Heart left ventricle (tissue), 16 donors: ENCODE measurements around the gene SCAANT1. TPM values are rescaled to one million over a fixed set of nuclear protein-coding genes. Genes with fewer than 3 reads are reported as not detected.

Source experiments
- ATAC-seq, 4 donors: fragments of 200-7000 bp; cut with Tn5 transposase; one replicate each; pipeline ENCODE4 v1.9.1; 2020 to 2022; ENCODE audit warnings: moderate library complexity in 4 of 4, mild to moderate bottlenecking in 3 of 4, moderate number of reproducible peaks in 1 of 4
- DNase-seq, 5 donors: peaks; one replicate each; pipeline ENCODE4 v3.0.0-alpha.2; 2020
- H3K27ac ChIP-seq, 12 donors: fragments of 200-600 bp; sonication (generic) in 4 of 12; one replicate each; pipeline versions ENCODE4 v1.5.0 to v1.8.0; 2016 to 2022; ENCODE audit warnings: mild to moderate bottlenecking in 2 of 12
- H3K27me3 ChIP-seq, 9 donors: fragments of 200-600 bp; sonication (generic) in 2 of 9; one replicate each; pipeline versions ENCODE4 v1.5.1 to v1.8.0; 2016 to 2022; ENCODE audit warnings: mild to moderate bottlenecking in 3 of 9
- H3K36me3 ChIP-seq, 9 donors: fragments of 200-600 bp; sonication (generic) in 2 of 9; one replicate each; pipeline versions ENCODE4 v1.5.0 to v1.8.0; 2018 to 2022; ENCODE audit warnings: mild to moderate bottlenecking in 2 of 9
- H3K4me1 ChIP-seq, 12 donors: fragments of 200-600 bp; sonication (generic) in 4 of 12; one replicate each; pipeline versions ENCODE4 v1.5.0 to v1.8.0; 2016 to 2022; ENCODE audit warnings: mild to moderate bottlenecking in 3 of 12
- H3K4me3 ChIP-seq, 12 donors: fragments of 200-600 bp; sonication (generic) in 4 of 12; one replicate each; pipeline versions ENCODE4 v1.5.0 to v1.8.0; 2017 to 2022; ENCODE audit warnings: mild to moderate bottlenecking in 9 of 12, moderate library complexity in 4 of 12
- H3K9me3 ChIP-seq, 12 donors: fragments of 200-600 bp; sonication (generic) in 4 of 12; one replicate each; pipeline versions ENCODE4 v1.5.0 to v1.8.0; 2016 to 2022; ENCODE audit warnings: mild to moderate bottlenecking in 1 of 12
- POLR2A ChIP-seq, 2 donors: fragments of 450-650 bp; IDR thresholded peaks; one replicate each; pipeline ENCODE4 v1.6.1; 2017; ENCODE audit warnings: antibody characterized with exemption in 2 of 2, mild to moderate bottlenecking in 2 of 2, moderate library complexity in 2 of 2
- WGBS, 4 donors: extraction: QIAGEN DNeasy Blood & Tissue Kit in 2 of 4; methylation state at CpG; one replicate each; pipeline versions ENCODE4 v1.1.5 to v1.1.7; 2013 to 2018; 5-methylcytosine and 5-hydroxymethylcytosine counted together
- intact Hi-C, 10 donors: fragments of 100-400 bp; cut with DNase I; formaldehyde crosslinking; loops; one replicate each; pipeline versions ENCODE4 v1.11.1 to v1.14.2; 2022
- polyA plus RNA-seq, 2 donors: library from polyadenylated mRNA; stranded (reverse); fragments of 200-250 nt; gene quantifications; one replicate each; pipeline ENCODE4 v1.2.3, GENCODE V29; 2013
- total RNA-seq, 9 donors: library from RNA; depleted of rRNA in 2 of 9; stranded (reverse); fragments of >200 nt in 2 of 9; fragmentation: NEBNext Ultra II Directional in 3 of 9; extraction: Animal tissue kit (Norgen Biotek cat#: 25700) in 3 of 9; gene quantifications; one replicate each; pipeline versions ENCODE4 v1.1.0 to v1.2.4, GENCODE V29; 2016 to 2023
- TF ChIP-seq, protein P1 (sequence below), 12 donors: fragments of 200-600 bp; sonication (generic) in 4 of 12; IDR thresholded peaks; one replicate each; pipeline versions ENCODE4 v1.5.0 to v1.8.0; 2018 to 2022; ENCODE audit warnings: antibody characterized with exemption in 12 of 12, mild to moderate bottlenecking in 5 of 12
- donor health status: ischemic (EF 13 %, LVEDD 7.1; RV severe dilation, severe dysfunction).
- donor health status: healthy with polysubstance abuse.
- donor health status: DM: no; HTN: yes; CAD: no.
- donor health status: DM: no; HTN: no; CAD: no.
- donor health status: ischemic (EF 25% LVEDD 6.9; RV normal size, moderate dysfunction).
- donor health status: ischemic (EF 25% LVEDD 5.7; RV mildly dilated, moderate dysfunction).
- donor health status: healthy.
- donor health status: DM: yes; HTN: yes; CAD: no.
- donor health status: ischemic (EF 35%, LVEDD 5.7; RV mildly dilated, moderate dysfunction).
- donor health status: nonischemic (EF 11% LVEDD 7.7; RV severe dilation, severe dysfunction).
- donor health status: DM: yes; HTN: yes; CAD: no.
- donor health status: PGD.
- donor health status: ischemic (EF 29% LVEDD 5.4; RV normal size, mild dysfunction).
- donor health status: nonischemic (EF 23%, LVEDD 6.1; RV moderate dilation, normal function).

Gene SCAANT1
- total and polyA plus RNA-seq, 11 donors: not detected

DNA sequence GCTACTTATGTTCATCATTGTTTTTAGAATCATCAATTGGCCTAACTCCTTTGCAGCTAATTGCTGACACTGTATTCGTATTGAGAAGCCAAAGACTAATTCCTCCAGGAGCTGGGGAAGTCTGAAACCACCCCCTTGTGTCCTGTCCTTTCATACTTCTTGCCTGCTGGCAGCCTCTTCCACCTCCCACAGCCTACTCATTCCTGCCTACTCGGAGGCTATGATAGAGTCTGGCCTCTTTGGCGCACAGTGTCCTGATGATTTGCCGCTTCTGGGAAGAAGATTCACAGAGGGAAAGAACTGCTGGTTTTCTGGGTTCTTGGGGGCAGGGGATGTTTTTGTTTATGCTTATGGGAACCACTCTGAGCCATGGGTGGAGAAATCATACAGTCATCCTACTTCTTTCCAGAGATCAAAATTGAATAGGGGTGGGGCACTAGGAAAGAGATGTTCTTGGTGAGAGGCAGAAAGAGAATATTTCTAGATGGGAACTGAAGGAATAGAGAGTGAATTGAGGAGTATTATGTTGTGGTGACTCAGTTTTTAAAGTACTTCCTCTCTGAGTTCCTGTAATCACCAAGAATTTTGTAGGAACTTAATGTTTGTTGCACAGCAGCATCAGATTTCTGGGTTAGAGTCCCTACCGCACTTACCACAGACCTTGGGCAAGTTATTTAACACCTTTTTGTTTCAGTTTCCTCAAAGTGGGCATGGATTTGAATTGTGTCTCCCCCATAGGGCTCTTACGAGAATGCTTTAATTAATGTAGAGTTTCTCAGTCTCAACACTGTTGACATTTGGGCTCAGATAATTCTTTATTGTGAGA is 22.1 kb upstream of the SCAANT1 start:
- TF ChIP-seq, protein P1, sequence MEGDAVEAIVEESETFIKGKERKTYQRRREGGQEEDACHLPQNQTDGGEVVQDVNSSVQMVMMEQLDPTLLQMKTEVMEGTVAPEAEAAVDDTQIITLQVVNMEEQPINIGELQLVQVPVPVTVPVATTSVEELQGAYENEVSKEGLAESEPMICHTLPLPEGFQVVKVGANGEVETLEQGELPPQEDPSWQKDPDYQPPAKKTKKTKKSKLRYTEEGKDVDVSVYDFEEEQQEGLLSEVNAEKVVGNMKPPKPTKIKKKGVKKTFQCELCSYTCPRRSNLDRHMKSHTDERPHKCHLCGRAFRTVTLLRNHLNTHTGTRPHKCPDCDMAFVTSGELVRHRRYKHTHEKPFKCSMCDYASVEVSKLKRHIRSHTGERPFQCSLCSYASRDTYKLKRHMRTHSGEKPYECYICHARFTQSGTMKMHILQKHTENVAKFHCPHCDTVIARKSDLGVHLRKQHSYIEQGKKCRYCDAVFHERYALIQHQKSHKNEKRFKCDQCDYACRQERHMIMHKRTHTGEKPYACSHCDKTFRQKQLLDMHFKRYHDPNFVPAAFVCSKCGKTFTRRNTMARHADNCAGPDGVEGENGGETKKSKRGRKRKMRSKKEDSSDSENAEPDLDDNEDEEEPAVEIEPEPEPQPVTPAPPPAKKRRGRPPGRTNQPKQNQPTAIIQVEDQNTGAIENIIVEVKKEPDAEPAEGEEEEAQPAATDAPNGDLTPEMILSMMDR (IDR thresholded peaks at IDR 0.05): no peak
- no peak for TF ChIP-seq POLR2A (IDR thresholded peaks at IDR 0.05)
- no peaks in the 10 kb centered on the region for H3K27me3 ChIP-seq
- H3K27ac ChIP-seq: peak overlapping the region in 1 of 12 donors; percentile 86
- 72 to 85% (median 84%) methylated on average over 6 of the region's 6 CpGs for WGBS, 4 donors
- no peak overlapping the region for H3K4me3 ChIP-seq
- no peaks in the 10 kb centered on the region for H3K9me3 ChIP-seq
- peaks cover 0 to 86% (median 34%) of the 10 kb centered on the region in 12 donors for H3K4me1 ChIP-seq
- peaks cover 0 to 5% (median 0%) of the 10 kb centered on the region in 9 donors for H3K36me3 ChIP-seq
- intact Hi-C loops: no loop called here
- peak in 3 of 4 donors; percentile 39 to 66 (median 48) for ATAC-seq
- DNase-seq: peak in 1 of 5 donors; percentile 55

DNA sequence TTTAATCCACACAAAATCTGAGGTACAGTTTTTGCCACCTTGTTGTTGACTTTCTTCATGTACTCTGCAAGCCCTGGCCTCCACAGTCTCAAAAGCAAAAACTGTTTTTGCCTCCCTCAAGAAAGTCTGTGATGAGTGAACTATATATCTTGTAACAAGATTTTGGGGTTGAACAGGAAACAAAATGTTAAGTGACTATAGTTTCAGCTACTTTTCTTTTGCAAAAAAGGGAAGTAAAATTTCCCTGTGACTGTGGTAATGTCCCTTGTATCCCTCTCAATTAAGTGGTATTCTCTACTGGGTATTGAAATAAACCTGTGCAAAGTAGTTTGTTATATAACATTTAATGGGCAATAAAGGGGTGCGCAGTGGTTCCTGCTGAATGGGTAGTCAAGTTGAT is 21.3 kb upstream of the SCAANT1 start:
- 94 to 97% (median 97%) methylated on average over 1 of the region's 1 CpG for WGBS, 4 donors
- peak overlapping the region in 4 of 12 donors; percentile 17 to 86 (median 28) for H3K27ac ChIP-seq
- no peak for ATAC-seq

DNA sequence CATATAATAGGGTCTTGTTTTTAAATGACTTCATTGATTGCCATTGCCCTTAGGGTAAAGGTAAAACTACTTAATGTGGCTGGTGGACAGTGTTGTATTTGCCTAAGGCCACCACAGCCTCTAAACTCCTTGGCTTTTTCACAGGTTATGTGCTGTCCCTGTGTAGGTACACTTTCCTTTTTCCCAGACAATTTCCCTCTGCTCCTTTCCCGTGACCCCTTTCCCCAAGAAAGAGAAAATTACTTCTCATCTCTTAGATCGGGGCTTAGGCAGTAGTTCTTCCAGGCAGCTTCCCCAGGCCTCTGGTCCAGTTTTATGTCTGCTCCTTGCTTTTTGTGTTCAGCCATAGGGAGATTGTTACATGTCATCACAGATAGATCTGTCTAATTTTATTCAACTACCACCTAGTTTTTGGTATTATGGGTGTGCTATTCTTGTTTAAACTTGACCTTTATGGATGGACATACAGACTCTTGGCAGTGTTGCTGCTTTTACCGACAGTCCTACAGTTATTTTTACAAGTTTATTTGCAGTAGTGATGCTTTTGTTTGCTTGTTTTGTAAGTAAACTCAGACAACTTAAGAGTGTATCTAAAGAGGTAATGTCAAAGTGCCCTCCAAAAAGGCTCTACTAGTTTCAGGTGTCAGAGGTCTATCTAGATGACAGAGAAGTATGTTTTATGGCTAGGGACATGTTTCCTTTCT is 20.5 kb upstream of the SCAANT1 start:
- peaks cover 0 to 84% (median 26%) of the 10 kb centered on the region in 12 donors for H3K4me1 ChIP-seq
- H3K27me3 ChIP-seq: no peaks in the 10 kb centered on the region
- H3K9me3 ChIP-seq: no peaks in the 10 kb centered on the region
- peak overlapping the region in 6 of 12 donors; percentile 11 to 86 (median 27) for H3K27ac ChIP-seq
- intact Hi-C loops: no loop called here
- peaks cover 0 to 5% (median 0%) of the 10 kb centered on the region in 9 donors for H3K36me3 ChIP-seq
- peak in 3 of 4 donors; percentile 12 to 56 (median 45) for ATAC-seq
- no peak overlapping the region for H3K4me3 ChIP-seq
- DNase-seq: no peak
- 65 to 71% (median 69%) methylated on average over 3 of the region's 3 CpGs for WGBS, 4 donors
- TF ChIP-seq POLR2A (IDR thresholded peaks at IDR 0.05): no peak
- TF ChIP-seq, protein P1 (IDR thresholded peaks at IDR 0.05): no peak

More for the DNA sequence above, 21.3 kb upstream of the SCAANT1 start:
- Histone ChIP-seq H3K9me3 (no peaks in the 10 kb centered on the region), H3K4me1 (peaks cover 0 to 84% (median 32%) of the 10 kb centered on the region in 12 donors), H3K4me3 (no peak overlapping the region), H3K36me3 (peaks cover 0 to 5% (median 0%) of the 10 kb centered on the region in 9 donors), H3K27me3 (no peaks in the 10 kb centered on the region)
- intact Hi-C loops: no loop called here
- TF ChIP-seq, protein P1 (IDR thresholded peaks at IDR 0.05): no peak
- no peak for TF ChIP-seq POLR2A (IDR thresholded peaks at IDR 0.05)
- no peak for DNase-seq

DNA sequence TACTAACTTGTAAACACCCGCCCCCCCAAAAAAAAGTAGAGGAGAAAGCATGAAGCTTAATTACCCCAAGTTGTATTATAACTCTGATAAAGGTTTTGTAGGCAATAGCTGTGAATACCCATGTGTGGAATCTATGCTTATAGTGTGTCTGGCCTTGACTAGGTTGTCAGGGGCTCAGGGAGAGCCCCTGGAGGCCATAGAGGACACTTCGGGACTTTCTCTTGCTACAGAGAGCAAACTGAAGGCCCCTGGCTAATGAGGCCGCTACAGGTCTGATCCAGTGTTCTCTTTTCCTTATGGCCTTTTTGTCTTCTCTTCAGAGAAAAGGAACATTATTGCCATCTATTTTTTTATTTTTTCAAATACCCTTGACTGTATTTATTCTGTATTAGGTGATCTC is 19.1 kb upstream of the SCAANT1 start:
- DNase-seq (no peak), ATAC-seq (no peak)
- intact Hi-C loops: no loop called here
- Histone ChIP-seq H3K4me3 (no peak overlapping the region), H3K4me1 (peaks cover 0 to 84% (median 27%) of the 10 kb centered on the region in 12 donors), H3K27ac (no peak overlapping the region), H3K9me3 (no peaks in the 10 kb centered on the region), H3K27me3 (no peaks in the 10 kb centered on the region), H3K36me3 (peaks cover 0 to 16% (median 0%) of the 10 kb centered on the region in 9 donors)
- TF ChIP-seq POLR2A (IDR thresholded peaks at IDR 0.05): no peak
- TF ChIP-seq, protein P1 (IDR thresholded peaks at IDR 0.05): no peak
- 92 to 96% (median 94%) methylated on average over 3 of the region's 3 CpGs for WGBS, 4 donors
